GM23338 (cell line): ENCODE data around the gene PTPA. TPM values are rescaled to one million over a fixed set of nuclear protein-coding genes. Genes with fewer than 3 reads are reported as not detected.
A peak's percentile ranks its signal among the peaks of the same experiment; 100 is the strongest.

Source experiments
- ATAC-seq: fragments of 200-7000 bp; cut with Tn5 transposase; 3 replicates; pipeline ENCODE4 v1.9.1; 2020
- DNase-seq: peaks from one replicate; pipeline ENCODE4 v3.0.0-alpha.2; 2015; ENCODE audit warnings: low spot score
- H2AFZ ChIP-seq: fragments of 200-600 bp; sonication (generic); 2 replicates; pipeline ENCODE4 v1.8.0; 2016; ENCODE audit warnings: antibody characterized with exemption, mild to moderate bottlenecking, moderate library complexity
- H3F3A ChIP-seq: fragments of 200-600 bp; sonication (generic); replicated peaks from 2 replicates; pipeline ENCODE4 v1.8.0; 2017; ENCODE audit warnings: antibody characterized with exemption, mixed run types, low read depth
- H3K27ac ChIP-seq: fragments of 200-600 bp; sonication (generic); 2 replicates; pipeline ENCODE4 v1.6.1; 2016; ENCODE audit warnings: low read depth
- H3K27me3 ChIP-seq: fragments of 200-600 bp; sonication (generic); 2 replicates; pipeline ENCODE4 v1.8.0; 2016; ENCODE audit warnings: mild to moderate bottlenecking, mixed run types, moderate library complexity; ENCODE audit not compliant: insufficient read depth
- H3K36me3 ChIP-seq: fragments of 200-600 bp; sonication (generic); 2 replicates; pipeline ENCODE4 v1.8.0; 2016; ENCODE audit warnings: mild to moderate bottlenecking; ENCODE audit not compliant: insufficient read depth
- H3K4me1 ChIP-seq: fragments of 200-600 bp; sonication (generic); 2 replicates; pipeline ENCODE4 v1.8.0; 2016; ENCODE audit warnings: mild to moderate bottlenecking, moderate library complexity; ENCODE audit not compliant: insufficient read depth
- H3K4me2 ChIP-seq: fragments of 200-600 bp; sonication (generic); 2 replicates; pipeline ENCODE4 v1.7.1; 2017; ENCODE audit warnings: mixed run types
- H3K4me3 ChIP-seq: fragments of 200-600 bp; sonication (generic); 2 replicates; pipeline ENCODE4 v1.6.1; 2016; ENCODE audit warnings: mixed run types
- H3K79me2 ChIP-seq: fragments of 200-600 bp; sonication (generic); replicated peaks from 2 replicates; pipeline ENCODE4 v1.8.0; 2017; ENCODE audit warnings: mild to moderate bottlenecking; ENCODE audit not compliant: insufficient read depth
- H3K9me2 ChIP-seq: fragments of 200-600 bp; sonication (generic); 2 replicates; pipeline ENCODE4 v1.8.0; 2017; ENCODE audit not compliant: insufficient read depth
- H4K20me1 ChIP-seq: fragments of 200-600 bp; sonication (generic); replicated peaks from 2 replicates; pipeline ENCODE4 v1.8.0; 2017; ENCODE audit warnings: mild to moderate bottlenecking; ENCODE audit not compliant: insufficient read depth
- H3K27ac Mint-ChIP-seq: 2 replicates; pipeline ENCODE4 v1.8.0; 2020; ENCODE audit warnings: inconsistent platforms, mild to moderate bottlenecking, moderate library complexity, mixed read lengths
- H3K27me3 Mint-ChIP-seq: 3 replicates; pipeline ENCODE4 v1.8.0; 2022; ENCODE audit warnings: low read depth, mild to moderate bottlenecking, moderate library complexity, mixed read lengths, inconsistent platforms; ENCODE audit not compliant: insufficient read depth, poor library complexity
- H3K36me3 Mint-ChIP-seq: 3 replicates; pipeline ENCODE4 v1.8.0; 2021; ENCODE audit warnings: low read depth, mild to moderate bottlenecking, inconsistent platforms, moderate library complexity, mixed read lengths
- H3K4me1 Mint-ChIP-seq: 3 replicates; pipeline ENCODE4 v1.8.0; 2020; ENCODE audit warnings: mild to moderate bottlenecking, inconsistent platforms, mixed read lengths
- H3K4me3 Mint-ChIP-seq: 3 replicates; pipeline ENCODE4 v1.8.0; 2021; ENCODE audit warnings: moderate library complexity, mild to moderate bottlenecking, inconsistent platforms, mixed read lengths
- H3K9me3 Mint-ChIP-seq: 3 replicates; pipeline ENCODE4 v1.8.0; 2020; ENCODE audit warnings: moderate library complexity, mild to moderate bottlenecking, inconsistent platforms, mixed read lengths
- EZH2 ChIP-seq: fragments of 200-600 bp; sonication (generic); IDR thresholded peaks from one replicate; pipeline ENCODE4 v1.8.0; 2017; ENCODE audit warnings: antibody characterized with exemption, mild to moderate bottlenecking, low read depth; ENCODE audit not compliant: unreplicated experiment
- POLR2AphosphoS5 ChIP-seq: IDR thresholded peaks from 2 replicates; pipeline ENCODE4 v1.6.1; 2016; ENCODE audit warnings: antibody characterized with exemption, low read depth
- STAT1 ChIP-seq: IDR thresholded peaks from one replicate; pipeline ENCODE4 v1.6.1; 2016; ENCODE audit warnings: antibody characterized with exemption; ENCODE audit not compliant: unreplicated experiment
- ZNF114 ChIP-seq: fragments of 250-450 bp; sonication (Bioruptor Pico); IDR thresholded peaks from 2 replicates; pipeline ENCODE4 v1.5.0; 2020; ENCODE audit warnings: mild to moderate bottlenecking, moderate library complexity
- polyA plus RNA-seq: library from polyadenylated mRNA; unstranded; fragments of >200 nt; fragmentation: Nextera tagmentation; extraction: Ambion mirVana; gene quantifications from 2 replicates; pipeline ENCODE4 v1.2.1, GENCODE V29; 2016
- total RNA-seq: library from RNA; depleted of rRNA; stranded (reverse); fragments of >200 nt; shearing (Covaris generic); gene quantifications from 2 replicates; pipeline ENCODE4 v1.2.3, GENCODE V29; 2014
- TF ChIP-seq, protein P1 (sequence below): fragments of 250-450 bp; sonication (Bioruptor Pico); IDR thresholded peaks from 2 replicates; pipeline ENCODE4 v1.5.0; 2020; ENCODE audit warnings: mild to moderate bottlenecking, moderate library complexity
- TF ChIP-seq, protein P2 (sequence below), 2 experiments: fragments of 200-600 bp in 1 of 2; sonication (generic) in 1 of 2; conservative IDR thresholded peaks; 2 replicates each; pipeline versions ENCODE4 v1.5.1 to v1.6.1; 2016 to 2017; ENCODE audit warnings: antibody characterized with exemption in 2 of 2, low read depth in 2 of 2, mild to moderate bottlenecking in 2 of 2, moderate library complexity in 1 of 2

The PTPA gene
- total and polyA plus RNA-seq, 2 experiments from 2014 or later = 53.9 to 122 TPM

DNA sequence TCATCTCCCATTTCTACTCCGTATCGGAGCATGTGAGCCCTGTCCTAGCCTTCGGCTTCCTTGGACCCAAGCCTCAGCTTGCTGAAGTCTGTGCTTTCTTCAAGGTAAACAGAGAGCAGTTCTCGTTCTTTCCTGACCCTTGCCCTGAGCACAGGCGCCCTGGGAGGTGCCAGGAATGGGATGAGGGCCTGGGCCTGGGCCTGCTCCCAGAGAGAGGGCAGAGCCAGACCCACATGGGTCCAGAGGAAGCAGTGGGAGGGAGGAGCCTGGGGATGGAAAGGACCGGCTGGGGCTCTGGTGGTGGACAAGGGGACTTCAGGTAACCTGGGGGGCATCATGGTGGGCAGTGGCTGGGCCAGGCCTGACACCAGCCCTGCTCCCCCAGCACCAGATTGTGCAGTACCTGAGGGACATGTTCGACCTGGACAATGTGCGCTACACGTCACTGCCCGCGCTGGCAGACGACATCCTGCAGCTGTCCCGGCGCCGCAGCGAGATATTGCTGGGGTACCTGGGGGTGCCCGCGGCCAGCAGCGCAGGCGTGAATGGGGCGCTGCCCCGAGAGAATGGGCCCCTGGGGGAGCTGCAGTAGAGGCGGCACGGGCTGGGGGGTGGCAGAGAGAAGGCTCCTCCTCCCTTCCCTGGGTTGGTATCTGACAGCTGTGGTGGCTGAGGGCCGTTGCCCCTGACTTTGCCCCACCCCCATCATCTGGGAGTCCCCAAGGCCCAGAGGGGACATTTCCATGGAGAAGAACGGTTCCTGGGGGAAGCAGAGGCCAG lies 41.2 kb upstream of the PTPA start:
- H3K4me1 ChIP-seq = peaks cover 26% of the 10 kb centered on the region
- 0 out of 2 replicates have a peak, but pooled peaks cover 6% of the 10 kb centered on the region for H3F3A ChIP-seq
- Mint-ChIP-seq H3K27ac (no peak overlapping the region; the same call in 1 of the 2 replicates), H3K36me3 (peaks cover 27% of the 10 kb centered on the region), H3K9me3 (no peaks in the 10 kb centered on the region; the same call in 2 of the 3 replicates), H3K4me3 (no peak overlapping the region), H3K27me3 (peaks cover 9% of the 10 kb centered on the region), H3K4me1 (peaks cover 31% of the 10 kb centered on the region)
- no peak for ATAC-seq
- no peaks in the 10 kb centered on the region for H3K36me3 ChIP-seq
- peak overlapping the region; percentile 77; the same call in 1 of the 2 replicates for H3K4me2 ChIP-seq
- H3K79me2 ChIP-seq = no peaks in the 10 kb centered on the region
- H3K4me3 ChIP-seq = no peak overlapping the region
- no peaks in the 10 kb centered on the region for H3K27me3 ChIP-seq
- no peaks in the 10 kb centered on the region for H4K20me1 ChIP-seq
- no peak for TF ChIP-seq EZH2
- TF ChIP-seq STAT1 = no peak
- TF ChIP-seq, protein P1, sequence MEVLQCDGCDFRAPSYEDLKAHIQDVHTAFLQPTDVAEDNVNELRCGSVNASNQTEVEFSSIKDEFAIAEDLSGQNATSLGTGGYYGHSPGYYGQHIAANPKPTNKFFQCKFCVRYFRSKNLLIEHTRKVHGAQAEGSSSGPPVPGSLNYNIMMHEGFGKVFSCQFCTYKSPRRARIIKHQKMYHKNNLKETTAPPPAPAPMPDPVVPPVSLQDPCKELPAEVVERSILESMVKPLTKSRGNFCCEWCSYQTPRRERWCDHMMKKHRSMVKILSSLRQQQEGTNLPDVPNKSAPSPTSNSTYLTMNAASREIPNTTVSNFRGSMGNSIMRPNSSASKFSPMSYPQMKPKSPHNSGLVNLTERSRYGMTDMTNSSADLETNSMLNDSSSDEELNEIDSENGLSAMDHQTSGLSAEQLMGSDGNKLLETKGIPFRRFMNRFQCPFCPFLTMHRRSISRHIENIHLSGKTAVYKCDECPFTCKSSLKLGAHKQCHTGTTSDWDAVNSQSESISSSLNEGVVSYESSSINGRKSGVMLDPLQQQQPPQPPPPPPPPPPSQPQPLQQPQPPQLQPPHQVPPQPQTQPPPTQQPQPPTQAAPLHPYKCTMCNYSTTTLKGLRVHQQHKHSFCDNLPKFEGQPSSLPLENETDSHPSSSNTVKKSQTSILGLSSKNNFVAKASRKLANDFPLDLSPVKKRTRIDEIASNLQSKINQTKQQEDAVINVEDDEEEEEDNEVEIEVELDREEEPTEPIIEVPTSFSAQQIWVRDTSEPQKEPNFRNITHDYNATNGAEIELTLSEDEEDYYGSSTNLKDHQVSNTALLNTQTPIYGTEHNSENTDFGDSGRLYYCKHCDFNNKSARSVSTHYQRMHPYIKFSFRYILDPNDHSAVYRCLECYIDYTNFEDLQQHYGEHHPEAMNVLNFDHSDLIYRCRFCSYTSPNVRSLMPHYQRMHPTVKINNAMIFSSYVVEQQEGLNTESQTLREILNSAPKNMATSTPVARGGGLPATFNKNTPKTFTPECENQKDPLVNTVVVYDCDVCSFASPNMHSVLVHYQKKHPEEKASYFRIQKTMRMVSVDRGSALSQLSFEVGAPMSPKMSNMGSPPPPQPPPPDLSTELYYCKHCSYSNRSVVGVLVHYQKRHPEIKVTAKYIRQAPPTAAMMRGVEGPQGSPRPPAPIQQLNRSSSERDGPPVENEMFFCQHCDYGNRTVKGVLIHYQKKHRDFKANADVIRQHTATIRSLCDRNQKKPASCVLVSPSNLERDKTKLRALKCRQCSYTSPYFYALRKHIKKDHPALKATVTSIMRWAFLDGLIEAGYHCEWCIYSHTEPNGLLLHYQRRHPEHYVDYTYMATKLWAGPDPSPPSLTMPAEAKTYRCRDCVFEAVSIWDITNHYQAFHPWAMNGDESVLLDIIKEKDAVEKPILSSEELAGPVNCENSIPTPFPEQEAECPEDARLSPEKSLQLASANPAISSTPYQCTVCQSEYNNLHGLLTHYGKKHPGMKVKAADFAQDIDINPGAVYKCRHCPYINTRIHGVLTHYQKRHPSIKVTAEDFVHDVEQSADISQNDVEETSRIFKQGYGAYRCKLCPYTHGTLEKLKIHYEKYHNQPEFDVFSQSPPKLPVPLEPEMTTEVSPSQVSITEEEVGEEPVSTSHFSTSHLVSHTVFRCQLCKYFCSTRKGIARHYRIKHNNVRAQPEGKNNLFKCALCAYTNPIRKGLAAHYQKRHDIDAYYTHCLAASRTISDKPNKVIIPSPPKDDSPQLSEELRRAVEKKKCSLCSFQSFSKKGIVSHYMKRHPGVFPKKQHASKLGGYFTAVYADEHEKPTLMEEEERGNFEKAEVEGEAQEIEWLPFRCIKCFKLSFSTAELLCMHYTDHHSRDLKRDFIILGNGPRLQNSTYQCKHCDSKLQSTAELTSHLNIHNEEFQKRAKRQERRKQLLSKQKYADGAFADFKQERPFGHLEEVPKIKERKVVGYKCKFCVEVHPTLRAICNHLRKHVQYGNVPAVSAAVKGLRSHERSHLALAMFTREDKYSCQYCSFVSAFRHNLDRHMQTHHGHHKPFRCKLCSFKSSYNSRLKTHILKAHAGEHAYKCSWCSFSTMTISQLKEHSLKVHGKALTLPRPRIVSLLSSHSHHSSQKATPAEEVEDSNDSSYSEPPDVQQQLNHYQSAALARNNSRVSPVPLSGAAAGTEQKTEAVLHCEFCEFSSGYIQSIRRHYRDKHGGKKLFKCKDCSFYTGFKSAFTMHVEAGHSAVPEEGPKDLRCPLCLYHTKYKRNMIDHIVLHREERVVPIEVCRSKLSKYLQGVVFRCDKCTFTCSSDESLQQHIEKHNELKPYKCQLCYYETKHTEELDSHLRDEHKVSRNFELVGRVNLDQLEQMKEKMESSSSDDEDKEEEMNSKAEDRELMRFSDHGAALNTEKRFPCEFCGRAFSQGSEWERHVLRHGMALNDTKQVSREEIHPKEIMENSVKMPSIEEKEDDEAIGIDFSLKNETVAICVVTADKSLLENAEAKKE (CRISPR knock-in tag) = no peak
- no peak for TF ChIP-seq POLR2AphosphoS5
- TF ChIP-seq ZNF114 = no peak
- TF ChIP-seq, protein P2, sequence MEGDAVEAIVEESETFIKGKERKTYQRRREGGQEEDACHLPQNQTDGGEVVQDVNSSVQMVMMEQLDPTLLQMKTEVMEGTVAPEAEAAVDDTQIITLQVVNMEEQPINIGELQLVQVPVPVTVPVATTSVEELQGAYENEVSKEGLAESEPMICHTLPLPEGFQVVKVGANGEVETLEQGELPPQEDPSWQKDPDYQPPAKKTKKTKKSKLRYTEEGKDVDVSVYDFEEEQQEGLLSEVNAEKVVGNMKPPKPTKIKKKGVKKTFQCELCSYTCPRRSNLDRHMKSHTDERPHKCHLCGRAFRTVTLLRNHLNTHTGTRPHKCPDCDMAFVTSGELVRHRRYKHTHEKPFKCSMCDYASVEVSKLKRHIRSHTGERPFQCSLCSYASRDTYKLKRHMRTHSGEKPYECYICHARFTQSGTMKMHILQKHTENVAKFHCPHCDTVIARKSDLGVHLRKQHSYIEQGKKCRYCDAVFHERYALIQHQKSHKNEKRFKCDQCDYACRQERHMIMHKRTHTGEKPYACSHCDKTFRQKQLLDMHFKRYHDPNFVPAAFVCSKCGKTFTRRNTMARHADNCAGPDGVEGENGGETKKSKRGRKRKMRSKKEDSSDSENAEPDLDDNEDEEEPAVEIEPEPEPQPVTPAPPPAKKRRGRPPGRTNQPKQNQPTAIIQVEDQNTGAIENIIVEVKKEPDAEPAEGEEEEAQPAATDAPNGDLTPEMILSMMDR (conservative IDR thresholded peaks at IDR 0.05; ENCODE audit: low read depth in 2 of 2) = no peak
- no peak overlapping the region for H2AFZ ChIP-seq
- H3K9me2 ChIP-seq = no peaks in the 10 kb centered on the region
- peak overlapping the region; percentile 85 for H3K27ac ChIP-seq
- DNase-seq = no peak
